ENCODE results near the gene DHRS13.
"Not testable (repeated sequence)": the region's sequence is repeated elsewhere in the genome, so short reads cannot be mapped to it uniquely, and the experiment has no call there.

The DHRS13 gene

DNA sequence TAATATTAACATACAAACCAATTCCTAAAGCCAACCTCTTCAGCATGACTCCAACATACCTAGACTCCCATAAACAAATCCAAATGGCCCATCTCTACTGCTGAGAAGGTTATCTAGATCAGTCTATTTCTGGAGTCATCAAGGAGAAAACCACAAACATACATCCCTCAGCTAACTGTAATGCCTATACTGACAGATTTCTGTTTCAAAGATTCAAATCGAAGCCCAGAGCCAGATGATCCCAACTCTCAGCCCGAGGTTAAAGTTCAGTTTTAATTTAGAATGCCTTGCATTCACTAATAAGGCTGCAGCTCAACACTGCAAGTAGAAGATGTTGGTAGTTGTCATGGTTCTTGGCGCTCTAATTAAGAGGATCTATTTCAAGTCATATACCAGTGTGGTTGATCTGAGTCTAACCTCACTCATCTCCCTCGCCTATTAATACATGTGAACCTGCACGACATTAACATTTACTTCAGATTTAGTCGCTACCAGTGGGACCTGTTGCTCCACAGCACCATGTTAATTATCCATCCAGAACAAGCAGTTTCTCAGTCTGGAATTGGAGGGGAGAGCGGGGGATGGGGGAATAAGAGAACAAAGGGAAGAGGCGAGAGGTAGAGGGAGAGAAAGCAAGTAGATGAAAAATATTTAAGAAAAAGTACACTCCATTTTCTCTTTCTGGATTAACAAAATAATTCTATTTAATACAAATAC is 33.0 kb upstream of the DHRS13 start:
- DNase-seq (ENCODE audit: insufficient read length, low spot score) (no peak), FAIRE-seq (no peak)

DNA sequence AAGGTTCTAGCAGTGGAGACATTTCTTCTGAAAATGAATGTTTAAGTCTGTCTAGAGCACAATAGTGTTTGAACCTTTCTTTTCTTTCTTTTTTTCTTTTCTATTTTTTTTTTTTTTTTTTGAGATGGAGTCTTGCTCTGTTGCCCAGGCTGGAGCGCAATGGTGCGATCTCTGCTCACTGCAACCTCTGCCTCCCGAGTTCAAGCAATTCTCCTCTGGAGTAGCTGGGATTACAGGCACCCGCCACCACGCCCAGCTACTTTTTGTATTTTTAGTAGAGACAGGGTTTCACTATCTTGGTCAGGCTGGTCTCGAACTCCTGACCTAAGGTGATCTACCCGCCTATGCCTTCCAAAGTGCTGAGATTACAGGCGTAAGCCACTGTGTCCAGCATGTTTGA is 31.6 kb upstream of the DHRS13 start:
- DNase-seq (ENCODE audit: insufficient read length, low spot score); FAIRE-seq: not testable (repeated sequence)

DNA sequence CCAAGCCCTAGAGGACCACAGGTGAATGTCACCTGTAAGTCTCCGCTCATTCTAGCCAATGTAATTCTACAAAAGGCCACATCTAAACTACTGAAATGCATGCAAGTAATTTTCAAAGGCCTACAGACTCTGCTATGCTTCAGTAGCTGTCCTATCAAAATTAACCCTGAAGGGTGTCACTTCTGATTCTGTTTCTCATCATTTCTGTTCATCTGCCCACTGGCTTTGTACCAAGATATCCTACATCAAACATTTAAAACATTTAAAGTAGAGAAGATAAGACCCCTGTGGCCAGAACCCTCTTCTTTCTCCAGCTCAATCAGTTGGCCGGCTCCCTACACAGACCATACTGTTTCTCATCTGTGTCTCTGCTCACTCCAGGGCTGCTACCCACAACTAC is 26.9 kb upstream of the DHRS13 start:
- FAIRE-seq, result no peak

DNA sequence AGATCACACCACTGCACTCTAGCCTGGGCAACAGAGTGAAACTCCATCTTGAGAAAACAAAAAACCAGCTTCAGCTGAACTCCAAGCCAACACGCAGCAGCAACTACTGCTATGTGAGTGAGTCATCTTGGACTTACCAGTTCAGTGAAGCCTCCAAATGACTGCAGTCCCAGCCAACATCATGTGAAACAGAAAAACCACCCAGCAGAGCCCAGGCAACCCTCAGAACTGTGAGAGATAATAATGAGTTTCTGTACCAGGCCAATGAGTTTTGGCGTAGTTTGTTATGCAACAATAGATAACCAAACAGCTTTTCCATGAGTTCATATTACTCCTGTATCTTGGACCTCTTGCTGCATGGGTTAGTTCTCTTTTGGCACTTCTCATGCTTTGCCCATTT is 25.2 kb upstream of the DHRS13 start:
- FAIRE-seq (no peak), DNase-seq (ENCODE audit: insufficient read length, low spot score) (no peak)

More for the DNA sequence above, 26.9 kb upstream of the DHRS13 start:
- DNase-seq (ENCODE audit: insufficient read length, low spot score), result no peak

DNA sequence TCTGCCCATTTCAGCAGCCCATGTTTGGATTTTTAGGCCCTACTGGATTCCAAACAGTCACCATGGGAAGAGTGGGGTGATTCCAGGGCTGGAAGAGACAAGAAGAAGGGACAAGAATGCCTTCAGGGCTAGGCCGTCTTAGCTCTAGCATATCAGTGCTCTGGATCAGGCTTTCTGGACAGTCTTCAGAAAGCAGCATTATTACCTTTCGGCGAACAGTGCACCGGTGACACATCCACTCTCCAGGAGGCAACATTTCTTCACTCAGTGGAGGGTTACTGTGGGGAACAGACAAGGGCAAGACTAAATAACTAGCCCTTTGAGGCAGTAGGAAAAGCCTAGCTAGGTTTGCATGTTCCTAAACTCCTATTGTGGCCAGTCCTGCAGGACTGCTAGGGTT is 23.9 kb upstream of the DHRS13 start:
- DNase-seq (ENCODE audit: insufficient read length, low spot score) (no peak), FAIRE-seq (no peak)

DNA sequence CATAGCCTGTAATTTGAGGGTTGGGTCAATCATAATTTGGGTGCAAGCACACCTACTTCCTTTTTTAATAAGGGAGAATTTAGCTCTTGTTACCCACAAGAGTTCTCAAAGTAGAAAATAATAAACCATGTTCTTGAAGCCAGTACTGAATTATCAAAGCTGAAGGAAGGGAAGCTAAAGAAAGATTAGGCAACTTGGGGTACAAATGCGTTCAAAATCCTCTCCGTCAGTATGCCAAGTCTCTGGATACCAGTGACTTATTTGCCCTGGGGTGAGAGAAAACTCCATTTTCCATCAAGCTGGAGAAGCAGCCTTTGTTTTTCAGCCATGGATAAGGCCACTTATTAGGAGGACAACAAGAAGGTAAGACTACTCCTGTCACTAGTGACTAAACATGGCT is 23.5 kb upstream of the DHRS13 start:
- DNase-seq (ENCODE audit: insufficient read length, low spot score), result no peak
- peak; percentile 13 for FAIRE-seq

DNA sequence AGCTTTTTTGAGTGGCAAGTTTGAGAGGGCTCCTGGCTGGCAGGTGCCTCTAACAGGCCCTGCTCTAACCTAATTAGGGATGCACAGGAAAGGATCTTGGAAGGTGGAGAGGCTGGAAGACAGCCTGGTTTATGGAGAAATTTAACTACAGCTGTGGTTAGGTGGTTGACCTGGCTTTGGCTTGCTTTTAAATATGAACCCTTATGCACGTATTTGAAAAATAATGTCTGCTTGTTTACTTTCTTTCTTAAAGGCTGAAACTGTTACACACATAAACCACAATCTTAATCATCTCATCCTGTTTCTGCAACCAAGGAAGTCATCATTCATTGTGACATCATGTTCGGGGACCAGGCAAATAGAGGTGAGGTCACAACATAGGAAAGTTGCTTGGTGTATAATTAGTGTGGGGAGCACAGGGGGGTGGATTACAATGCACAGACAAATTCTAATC is 23.1 kb upstream of the DHRS13 start:
- FAIRE-seq (no peak), DNase-seq (ENCODE audit: insufficient read length, low spot score) (peak; percentile 67)

DNA sequence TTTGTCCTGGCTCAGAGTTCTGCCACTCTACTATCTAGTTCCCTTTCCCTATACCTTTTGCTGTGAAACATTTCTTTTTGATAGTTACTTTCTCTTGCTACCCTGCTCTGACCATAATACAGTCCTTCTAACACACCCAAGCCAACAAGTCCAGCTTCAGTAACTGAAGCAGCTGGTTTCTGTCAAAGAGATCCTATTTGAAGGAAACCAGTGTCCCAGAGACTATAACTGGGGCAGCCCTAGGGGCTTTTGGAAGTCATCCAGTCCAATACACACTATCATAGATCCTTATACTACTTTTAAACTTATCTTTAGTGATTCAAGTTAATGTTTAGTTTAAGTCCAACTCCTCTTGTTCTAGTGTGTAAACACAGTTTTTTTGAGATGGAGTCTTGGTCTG is 17.3 kb upstream of the DHRS13 start:
- DNase-seq (ENCODE audit: insufficient read length, low spot score) (no peak), FAIRE-seq (no peak)

DNA sequence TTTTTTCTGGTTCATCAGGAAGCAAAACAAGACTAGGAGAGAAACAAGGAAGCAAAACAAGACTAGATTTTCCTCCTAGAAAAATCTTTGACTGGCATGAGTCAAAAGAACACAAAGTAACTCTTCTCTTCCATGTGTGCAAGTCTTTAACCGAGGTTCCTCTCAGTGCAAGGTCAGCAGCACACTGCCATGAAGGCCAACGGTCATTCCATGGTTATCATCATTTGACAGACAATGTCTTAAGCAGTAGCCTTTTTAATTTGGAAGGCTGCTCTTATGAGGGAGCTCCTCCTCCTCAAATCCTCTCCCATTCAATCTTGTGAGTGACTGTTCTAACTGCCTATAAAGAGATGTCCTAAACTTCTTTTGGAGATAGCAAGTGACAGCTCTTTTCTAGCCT is 15.4 kb upstream of the DHRS13 start:
- FAIRE-seq (no peak), DNase-seq (ENCODE audit: insufficient read length, low spot score) (no peak)

DNA sequence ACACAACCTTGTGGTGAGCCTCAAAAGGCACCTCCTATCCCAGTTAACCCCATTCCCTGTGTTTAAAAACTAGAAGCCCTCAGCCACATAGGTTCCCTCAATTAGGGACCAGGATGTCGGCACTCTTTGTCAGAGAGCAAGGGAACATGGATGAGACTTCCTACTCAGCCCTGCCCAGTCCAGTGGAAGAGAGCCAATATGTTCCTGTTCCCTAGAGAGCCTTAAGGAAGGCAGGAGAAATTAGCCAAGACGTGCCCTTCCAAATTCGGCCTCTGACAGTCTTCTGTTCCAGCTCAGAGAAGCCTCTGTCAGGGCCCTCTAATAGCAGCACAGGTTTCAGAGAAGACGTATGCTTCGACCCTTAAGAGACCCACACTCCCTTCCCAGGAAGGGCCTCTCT is 14.6 kb upstream of the DHRS13 start:
- DNase-seq (ENCODE audit: insufficient read length, low spot score), result no peak
- FAIRE-seq, result no peak

DNA sequence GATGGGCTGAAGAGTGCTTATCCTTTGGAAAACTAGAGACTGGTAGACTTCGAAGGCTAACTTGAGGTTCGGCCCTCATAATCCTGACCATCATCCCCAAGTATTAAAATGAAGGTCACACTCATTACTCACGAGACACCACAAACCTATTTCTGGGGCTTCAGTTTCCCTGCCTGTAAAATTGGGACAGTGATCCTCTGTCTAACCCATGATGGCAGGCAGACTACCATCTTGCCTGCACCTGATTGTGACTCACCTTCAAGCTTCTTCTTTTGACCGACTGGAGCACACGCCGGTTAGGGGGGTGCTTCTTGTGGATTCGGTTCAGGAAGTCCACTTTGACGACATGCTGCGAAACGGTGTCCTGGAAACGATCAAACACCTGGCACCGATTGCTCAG is 14.2 kb upstream of the DHRS13 start:
- FAIRE-seq, result no peak
- no peak for DNase-seq (ENCODE audit: insufficient read length, low spot score)

DNA sequence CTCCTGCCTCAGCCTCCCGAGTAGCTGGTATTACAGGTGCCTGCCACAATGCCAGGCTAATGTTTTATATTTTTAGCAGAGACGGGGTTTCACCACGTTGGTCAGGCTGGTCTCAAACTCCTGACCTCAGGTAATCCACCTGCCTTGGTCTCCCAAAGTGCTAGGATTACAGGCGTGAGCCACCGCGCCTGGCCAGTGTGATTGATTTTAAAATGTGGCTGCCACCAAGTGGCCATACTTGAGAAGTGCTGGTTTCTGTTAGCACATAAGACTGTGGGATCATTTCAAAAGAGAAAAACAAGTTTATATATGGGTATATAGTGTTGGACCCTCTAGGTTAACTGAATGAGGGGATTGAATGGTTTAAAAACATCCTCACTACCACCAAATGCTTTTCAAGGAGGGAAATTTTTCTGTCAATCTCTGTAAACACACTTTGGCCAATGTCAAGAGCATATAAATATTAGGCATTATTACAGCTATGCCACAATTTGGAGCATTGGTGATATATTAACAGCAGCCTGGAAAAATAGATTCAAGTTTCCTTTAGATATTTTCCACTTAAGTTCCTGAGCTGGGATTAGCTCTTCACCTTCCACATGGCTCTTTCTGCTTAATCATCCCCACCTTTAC is 13.5 kb upstream of the DHRS13 start:
- FAIRE-seq (no peak), DNase-seq (ENCODE audit: insufficient read length, low spot score) (no peak)

DNA sequence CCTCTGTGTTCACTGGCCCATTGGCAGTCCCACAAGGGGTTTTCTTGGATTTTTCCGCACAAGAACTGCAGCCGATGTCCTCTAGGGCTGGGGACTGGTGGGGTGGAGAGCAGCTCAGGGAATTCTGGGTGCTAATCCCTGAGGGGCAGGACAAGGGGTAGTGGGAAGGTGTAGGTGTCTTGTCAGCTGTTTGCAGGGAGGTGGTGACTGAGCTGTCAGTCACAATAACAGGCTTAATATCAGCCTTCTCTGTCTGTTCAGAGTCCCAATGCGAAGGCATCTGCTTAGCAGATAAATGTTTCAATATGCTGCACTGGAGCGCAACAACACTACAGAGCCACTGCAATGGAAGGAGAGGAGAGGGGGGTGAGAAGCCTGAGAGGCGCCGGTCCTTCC is 10.1 kb upstream of the DHRS13 start:
- no peak for FAIRE-seq
- DNase-seq (ENCODE audit: insufficient read length, low spot score), result no peak

DNA sequence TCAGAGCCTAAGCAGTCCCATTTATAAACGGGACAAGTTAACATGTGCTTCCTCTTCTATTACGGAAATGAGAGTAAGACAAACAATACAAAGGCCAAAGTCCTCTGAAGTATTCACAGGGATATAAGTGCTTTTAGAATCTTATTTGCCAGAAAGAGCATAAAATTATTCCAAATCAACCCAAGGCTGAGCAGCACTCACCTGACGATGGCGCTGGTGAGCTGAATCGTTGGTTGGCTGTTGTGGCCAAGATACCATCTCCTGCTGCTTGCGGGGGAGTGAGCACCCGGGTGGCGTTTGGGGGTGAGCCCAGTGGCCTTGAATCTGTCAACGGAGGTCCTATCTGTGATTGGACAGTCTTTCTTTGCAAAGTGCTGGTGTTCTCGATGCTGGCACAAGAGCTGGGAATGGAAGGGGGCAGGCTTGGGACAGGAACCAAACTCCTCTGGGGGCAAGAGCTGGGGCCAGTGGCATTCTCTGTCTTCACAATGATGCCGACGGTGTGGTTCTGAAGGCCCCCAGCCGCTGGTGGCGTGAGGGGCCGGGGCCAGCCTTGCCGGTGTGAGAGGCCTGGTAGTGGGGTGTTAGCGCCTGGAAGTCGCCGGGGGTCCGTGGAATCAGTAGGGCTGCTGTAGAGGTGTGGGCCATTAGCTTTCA is 9.5 kb upstream of the DHRS13 start:
- DNase-seq (ENCODE audit: insufficient read length, low spot score), result no peak
- FAIRE-seq, result no peak

DNA sequence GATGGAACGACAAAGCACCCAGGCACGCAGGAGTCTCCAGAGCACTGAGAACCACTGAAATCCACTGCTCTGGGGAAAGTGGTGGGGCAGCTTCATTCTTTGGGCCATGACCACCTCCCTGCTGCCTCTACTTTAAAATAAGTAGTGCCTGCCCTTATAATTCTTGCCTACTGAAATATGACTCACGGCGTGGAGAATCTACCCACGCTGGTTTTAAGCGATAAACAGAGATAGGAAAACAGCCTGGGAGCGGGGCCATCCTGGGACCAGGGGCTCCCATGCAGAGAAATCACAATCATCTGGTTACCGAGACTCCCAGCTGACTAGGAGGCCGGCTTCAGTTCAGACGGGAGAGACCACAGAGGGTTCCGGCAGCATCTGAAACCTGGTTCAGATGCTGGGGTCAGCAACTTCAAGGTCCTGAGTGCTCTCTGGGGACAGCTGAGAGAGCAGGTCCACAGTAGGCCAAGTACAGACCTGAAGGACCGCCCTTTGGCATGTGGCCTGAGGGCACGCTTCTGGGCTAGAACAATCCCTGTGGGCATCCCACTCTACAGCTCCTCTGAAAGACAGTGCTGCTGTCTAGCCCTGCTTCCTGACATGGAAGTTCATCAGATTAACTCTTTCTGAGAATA is 8.6 kb upstream of the DHRS13 start:
- FAIRE-seq (no peak), DNase-seq (ENCODE audit: insufficient read length, low spot score) (no peak)

DNA sequence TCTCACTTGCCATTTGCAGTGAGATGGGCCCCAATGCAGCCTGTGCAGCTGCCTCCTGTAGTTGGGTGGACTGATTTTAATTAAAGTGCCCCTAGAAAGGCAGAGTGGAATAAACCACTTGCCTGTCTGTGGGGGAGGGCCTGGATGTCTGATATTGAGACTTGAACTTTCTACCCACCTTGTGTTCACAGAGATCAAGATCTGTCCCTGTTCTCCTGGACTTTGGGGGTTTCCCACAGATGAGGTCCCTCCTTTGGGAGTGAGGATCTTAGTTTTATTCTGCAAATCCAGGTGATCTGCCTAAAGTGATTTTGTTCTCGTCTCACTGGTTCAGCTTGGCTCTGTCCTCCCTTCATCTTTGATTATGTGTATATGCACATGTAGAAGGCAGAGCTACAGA is 7.7 kb upstream of the DHRS13 start:
- DNase-seq (ENCODE audit: insufficient read length, low spot score), result no peak
- no peak for FAIRE-seq

DNA sequence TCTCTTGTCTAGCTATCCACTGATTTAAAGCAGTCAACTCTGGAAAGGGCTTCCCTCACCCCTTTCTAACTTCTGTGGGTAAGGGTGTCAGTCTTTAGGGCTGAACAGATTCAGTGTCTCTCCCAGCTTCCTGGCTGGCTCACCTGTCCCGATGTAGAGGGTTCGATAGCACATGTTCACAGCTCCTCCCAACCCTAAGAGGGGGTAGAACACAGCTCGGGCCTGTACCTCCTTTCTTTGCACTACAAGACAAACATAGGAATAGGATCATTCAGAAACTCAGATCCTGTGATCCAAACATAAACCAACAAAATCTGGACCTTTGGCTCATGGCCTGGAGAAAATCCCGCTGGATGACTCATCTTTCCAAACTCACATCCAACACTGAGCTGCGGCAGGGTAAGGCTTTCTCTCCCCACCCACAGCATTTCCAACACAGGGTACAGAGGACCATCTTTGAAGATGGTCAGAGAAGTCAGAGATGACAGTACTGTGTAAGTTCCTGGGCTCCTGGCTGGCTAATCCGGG is 5.8 kb upstream of the DHRS13 start:
- DNase-seq (ENCODE audit: insufficient read length, low spot score) (no peak), FAIRE-seq (no peak)

DNA sequence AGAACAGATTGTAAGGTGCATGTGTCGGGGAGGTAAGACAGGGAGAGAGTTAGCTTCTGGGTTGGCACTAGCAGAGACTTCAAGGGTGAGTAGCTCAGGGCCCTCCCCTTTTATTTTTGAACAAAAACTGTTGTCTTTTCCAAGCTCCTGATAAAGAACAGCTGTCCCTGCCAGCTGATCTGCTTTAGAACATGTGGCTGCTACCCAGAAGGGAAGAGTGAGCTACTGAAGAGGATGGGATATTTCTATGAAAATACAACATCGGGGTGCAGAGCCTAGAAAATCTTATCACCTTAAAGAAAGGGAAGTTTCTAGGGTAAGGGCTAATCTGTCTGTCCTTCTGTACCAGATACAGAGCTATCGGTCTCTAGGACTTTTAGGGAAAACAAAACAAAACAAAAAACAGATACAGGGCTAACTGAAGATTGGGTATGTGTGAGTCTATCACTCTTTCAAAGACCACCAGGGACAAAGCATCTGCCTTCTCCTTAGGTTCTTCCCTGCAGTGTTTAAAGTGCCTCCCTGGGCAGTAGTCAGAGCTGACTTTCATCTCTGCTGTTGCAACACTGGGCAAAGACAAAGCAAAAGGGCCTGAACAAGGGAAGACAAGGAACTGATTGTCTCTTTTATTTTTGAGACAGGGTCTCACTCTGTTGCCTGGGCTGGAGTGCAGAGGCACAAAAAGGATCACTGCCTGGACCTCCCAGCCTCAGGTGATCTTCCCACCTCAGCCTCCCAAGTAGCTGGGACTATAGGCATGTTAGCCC is 5.0 kb upstream of the DHRS13 start:
- DNase-seq (ENCODE audit: insufficient read length, low spot score) (no peak), FAIRE-seq (no peak)

DNA sequence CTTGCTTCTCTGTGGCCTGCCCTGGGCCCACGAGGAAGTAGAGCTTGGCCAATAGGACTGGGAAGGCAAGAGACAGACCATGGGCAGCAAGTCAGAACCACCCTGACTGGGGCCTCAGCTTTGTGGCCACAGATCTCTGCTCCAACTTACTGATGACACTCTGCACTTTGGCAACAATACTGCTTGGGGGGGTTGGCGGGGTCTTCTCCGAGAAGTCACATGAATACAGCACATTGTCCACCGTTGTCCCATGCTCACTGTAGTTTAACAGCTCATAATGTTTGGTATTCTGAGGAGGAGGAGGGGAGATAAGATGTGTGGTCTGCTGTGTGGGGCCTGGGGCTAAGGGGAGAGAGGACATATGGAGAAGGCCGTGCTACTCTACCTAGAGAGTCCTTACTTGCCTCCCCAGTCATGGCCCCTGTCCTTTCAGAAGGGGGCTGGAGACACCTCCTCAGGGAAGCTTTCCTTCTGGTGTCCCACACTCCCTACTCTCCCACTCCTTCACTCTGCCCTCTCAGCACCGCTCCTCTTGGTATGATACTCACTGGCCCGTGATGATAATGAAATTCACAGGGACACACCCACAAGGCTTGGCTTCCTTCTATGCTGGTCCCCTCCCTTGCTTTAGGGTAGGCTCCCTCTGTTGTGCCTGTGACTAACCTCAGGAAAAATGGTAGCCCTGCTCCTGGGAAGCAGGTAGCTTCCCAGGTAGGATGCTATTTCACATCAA is 4.0 kb upstream of the DHRS13 start:
- DNase-seq (ENCODE audit: insufficient read length, low spot score) (no peak), FAIRE-seq (no peak)

DNA sequence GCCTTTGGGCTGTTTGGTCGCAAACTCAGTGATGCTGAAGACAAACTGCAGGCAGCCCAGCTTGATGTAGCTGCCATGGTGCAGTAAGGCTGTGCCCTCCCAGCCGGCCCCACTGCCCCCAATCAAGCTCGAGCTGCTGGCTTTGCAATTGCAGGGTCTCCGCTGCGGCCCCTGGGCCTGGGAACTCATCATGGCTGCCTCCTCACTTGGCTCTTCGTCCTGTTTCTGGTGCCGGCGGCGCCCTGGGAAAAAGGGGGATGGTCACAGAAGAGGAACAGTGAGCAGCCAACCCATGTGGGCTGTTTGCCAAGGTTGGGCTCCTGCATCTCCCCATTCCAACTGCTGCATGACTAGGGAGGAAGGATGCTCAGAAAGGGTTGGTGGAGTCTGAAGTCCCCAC is 3.4 kb upstream of the DHRS13 start:
- no peak for DNase-seq (ENCODE audit: insufficient read length, low spot score)
- no peak for FAIRE-seq
